Endothelial cell of umbilical vein (primary cell): Measurements from ENCODE around the gene TRNT1. TPM values are rescaled to one million over a fixed set of nuclear protein-coding genes. Genes with fewer than 3 reads are reported as not detected.

Source experiments
- BruUV-seq: library from RNA; stranded (reverse); fragments of 400-500 nt; replicated peaks from 2 replicates; lab custom pipeline; 2021; lab: Mats Ljungman, UMichigan
- CTCF ChIA-PET: fragments of 300-600, 350-600 bp; sonication (Branson Sonifier 250); formaldehyde crosslinking; loops from one replicate; lab custom pipeline; 2021; ENCODE audit warnings: antibody characterized with exemption, inconsistent platforms; lab: Charles Lee
- POLR2A ChIA-PET: fragments of 300-600, 350-600 bp; sonication (Branson Sonifier 250); formaldehyde crosslinking; loops from one replicate; lab custom pipeline; 2021; ENCODE audit warnings: antibody characterized with exemption, inconsistent platforms; lab: Charles Lee
- DNase-seq: peaks from one replicate; pipeline ENCODE4 v3.0.0-alpha.2; 2011; ENCODE audit warnings: low read depth, low spot score
- FAIRE-seq: peaks from 2 replicates; lab custom pipeline; 2011; peaks lifted over from hg19 to GRCh38; lab: Jason Lieb, UNC
- H2AFZ ChIP-seq: 2 replicates; pipeline ENCODE4 v1.6.0; 2012; ENCODE audit warnings: low read depth, low read length, control low read depth, inconsistent platforms
- H3K27ac ChIP-seq: 2 replicates; pipeline ENCODE4 v1.5.1; 2011; ENCODE audit warnings: low read depth, mild to moderate bottlenecking, control low read depth, low read length, moderate library complexity; ENCODE audit not compliant: insufficient read depth
- H3K27me3 ChIP-seq, 2 experiments: 2 replicates each; pipeline versions ENCODE4 v1.6.0 to v1.6.1; 2011; ENCODE audit warnings: low read length in 2 of 2, mixed read lengths in 1 of 2; ENCODE audit not compliant: control insufficient read depth in 2 of 2, insufficient read depth in 2 of 2
- H3K36me3 ChIP-seq, 2 experiments: 2 replicates in 1 of 2; 3 replicates in 1 of 2; pipeline ENCODE4 v1.5.1; 2011; ENCODE audit warnings: low read length in 2 of 2, mild to moderate bottlenecking in 1 of 2, moderate library complexity in 1 of 2; ENCODE audit not compliant: control insufficient read depth in 2 of 2, insufficient read depth in 2 of 2; ENCODE audit errors: extremely low read depth in 1 of 2
- H3K4me1 ChIP-seq: 3 replicates; pipeline ENCODE4 v1.5.1; 2011; ENCODE audit warnings: mild to moderate bottlenecking, low read length; ENCODE audit not compliant: control insufficient read depth, insufficient read depth; ENCODE audit errors: extremely low read depth
- H3K4me2 ChIP-seq: 2 replicates; pipeline ENCODE4 v1.6.1; 2011; ENCODE audit warnings: low read length, control low read depth, mixed read lengths; ENCODE audit not compliant: insufficient read depth
- H3K4me3 ChIP-seq, 3 experiments: fragments of 200-600 bp in 1 of 3; sonication (generic), shearing (Covaris generic) in 1 of 3; replicated peaks in 1 of 3; 2 replicates each; pipeline ENCODE4 v1.5.1; 2011 to 2016; ENCODE audit warnings: control low read depth in 3 of 3, low read length in 3 of 3, mild to moderate bottlenecking in 2 of 3, inconsistent platforms in 1 of 3, low read depth in 1 of 3, moderate library complexity in 1 of 3; ENCODE audit not compliant: insufficient read depth in 1 of 3
- H3K79me2 ChIP-seq: 2 replicates; pipeline ENCODE4 v1.6.0; 2012; ENCODE audit warnings: low read length, inconsistent platforms; ENCODE audit not compliant: control insufficient read depth, insufficient read depth
- H3K9ac ChIP-seq: replicated peaks from 2 replicates; pipeline ENCODE3; 2011; ENCODE audit warnings: low read length, control low read depth; ENCODE audit not compliant: insufficient read depth; ENCODE audit errors: extremely low read depth
- H3K9me1 ChIP-seq: replicated peaks from 3 replicates; pipeline ENCODE4 v1.6.0; 2011; ENCODE audit warnings: mild to moderate bottlenecking, low read length; ENCODE audit not compliant: control insufficient read depth, insufficient read depth; ENCODE audit errors: extremely low read depth
- H3K9me3 ChIP-seq: replicated peaks from 2 replicates; pipeline ENCODE4 v1.5.1; 2012; ENCODE audit warnings: low read length, inconsistent platforms; ENCODE audit not compliant: control insufficient read depth, insufficient read depth
- H4K20me1 ChIP-seq: replicated peaks from 2 replicates; pipeline ENCODE3; 2011; ENCODE audit warnings: mild to moderate bottlenecking, low read length; ENCODE audit not compliant: control insufficient read depth, insufficient read depth; ENCODE audit errors: extremely low read depth
- EZH2 ChIP-seq: IDR thresholded peaks from 2 replicates; pipeline ENCODE4 v1.6.1; 2012; ENCODE audit warnings: borderline replicate concordance, low read depth, mild to moderate bottlenecking, moderate library complexity, low read length, inconsistent platforms; ENCODE audit not compliant: severe bottlenecking
- FOS ChIP-seq: IDR thresholded peaks from 2 replicates; pipeline ENCODE4 v1.6.1; 2011; ENCODE audit warnings: mild to moderate bottlenecking, low read length, moderate library complexity, borderline replicate concordance; ENCODE audit not compliant: insufficient read depth
- GATA2 ChIP-seq: IDR thresholded peaks from 2 replicates; pipeline ENCODE4 v1.7.0; 2011; ENCODE audit warnings: low read depth, mild to moderate bottlenecking, moderate library complexity, mixed read lengths, low read length; ENCODE audit not compliant: insufficient read length, insufficient read depth
- JUN ChIP-seq: IDR thresholded peaks from 2 replicates; pipeline ENCODE4 v1.6.1; 2011; ENCODE audit warnings: borderline replicate concordance, low read depth; ENCODE audit not compliant: insufficient read length, insufficient read depth
- MYC ChIP-seq: IDR thresholded peaks from one replicate; pipeline ENCODE4 v1.6.1; 2011; ENCODE audit warnings: mild to moderate bottlenecking, low read depth, low read length
- POLR2A ChIP-seq: IDR thresholded peaks from 2 replicates; pipeline ENCODE4 v1.6.1; 2012; ENCODE audit warnings: low read depth, mild to moderate bottlenecking, control low read depth, low read length
- POLR2AphosphoS5 ChIP-seq: IDR thresholded peaks from 2 replicates; pipeline ENCODE4 v1.6.1; 2012; ENCODE audit warnings: low read depth, mild to moderate bottlenecking, control low read depth, low read length, moderate library complexity; ENCODE audit not compliant: insufficient read depth
- dilution Hi-C: fragments of 300-500 bp; cut with MboI; formaldehyde crosslinking; loops from one replicate; pipeline ENCODE4 v1.15.0; 2019; ENCODE audit warnings: low sequenced_read_pairs; ENCODE audit not compliant: extremely low pct_ligation_motif_present
- intact Hi-C: fragments of 100-400 bp; cut with micrococcal nuclease; formaldehyde crosslinking; loops from one replicate; pipeline ENCODE4 v1.10.0; 2022
- polyA plus RNA-seq, 4 experiments: library from polyadenylated mRNA; depleted of rRNA in 3 of 4; stranded (reverse) in 3 of 4; unstranded in 1 of 4; fragments of >200 nt; gene quantifications; 2 replicates each; pipeline versions ENCODE4 v1.2.1 to v1.2.3, GENCODE V29; 2011 to 2012; ENCODE audit warnings: missing spikeins in 1 of 4
- total RNA-seq: library from RNA; stranded (reverse); gene quantifications from 2 replicates; pipeline ENCODE4 v1.2.3, GENCODE V29; 2021
- TF ChIP-seq, protein P1 (sequence below): IDR thresholded peaks from 2 replicates; pipeline ENCODE4 v1.6.1; 2011; ENCODE audit not compliant: insufficient read depth, insufficient read length
- TF ChIP-seq, protein P2 (sequence below), 2 donors: IDR thresholded peaks; 1 replicate in 1 of 2; 2 replicates in 1 of 2; pipeline ENCODE4 v1.5.1; 2011; ENCODE audit warnings: low read length in 2 of 2, mild to moderate bottlenecking in 2 of 2, moderate library complexity in 2 of 2, control low read depth in 1 of 2, inconsistent platforms in 1 of 2, low read depth in 1 of 2; ENCODE audit not compliant: insufficient read depth in 1 of 2; ENCODE audit errors: extremely low read depth in 1 of 2

TRNT1 gene
- total and polyA plus RNA-seq, 2 donors (not counting 3 experiments of a cell fraction or from before 2014, with no cell fraction given): 4.6 to 21.3 TPM

DNA sequence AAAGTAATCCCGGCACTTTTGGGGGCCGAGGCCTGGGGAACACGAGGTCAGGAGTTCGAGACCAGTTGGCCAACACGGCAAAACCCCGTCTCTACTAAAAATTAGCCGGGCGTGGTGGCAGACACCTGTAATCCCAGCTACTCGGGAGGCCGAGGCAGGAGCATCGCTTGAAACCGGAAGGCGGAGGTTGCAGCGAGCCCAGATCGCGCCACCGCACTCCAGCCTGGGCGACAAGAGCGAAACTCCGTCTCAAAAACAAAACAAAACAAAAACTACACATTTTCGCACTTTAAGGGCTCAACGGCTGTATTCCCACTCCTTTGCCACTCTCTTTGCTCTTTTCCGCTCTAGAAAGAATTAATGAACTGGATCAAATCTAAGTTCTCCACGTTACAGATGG is 763 bp upstream of the TRNT1 start:
- H3K27ac ChIP-seq: peak overlapping the region; percentile 82
- H3K79me2 ChIP-seq: peaks cover 21% of the 10 kb centered on the region
- POLR2A ChIA-PET: no interaction called here
- H3K9ac ChIP-seq: peak overlapping the region; percentile 77
- no peaks in the 10 kb centered on the region for H3K9me3 ChIP-seq
- no peak for TF ChIP-seq JUN
- no peak for TF ChIP-seq MYC
- no peak for TF ChIP-seq GATA2
- no peak for TF ChIP-seq POLR2A
- no peak for TF ChIP-seq EZH2
- H3K27me3 ChIP-seq: no peaks in the 10 kb centered on the region
- dilution Hi-C loops (no loop called here), intact Hi-C loops (loop anchor here (1.0 to 2.0 kb wide), 3 partner anchors 29 to 53 kb away; partner anchors contain the start of gene CRBN)
- peak overlapping the region in 2 of 3 experiments; percentile 69 to 87 for H3K4me3 ChIP-seq
- no peaks in the 10 kb centered on the region for H3K9me1 ChIP-seq
- CTCF ChIA-PET: no interaction called here
- peak overlapping the region; percentile 82 for H2AFZ ChIP-seq
- H4K20me1 ChIP-seq: no peaks in the 10 kb centered on the region
- FAIRE-seq (no peak), DNase-seq (no peak)
- peak overlapping the region; percentile 69 for H3K4me2 ChIP-seq
- TSS peak; percentile 68 for BruUV-seq
- peaks cover 3 to 4% of the 10 kb centered on the region in 2 experiments for H3K36me3 ChIP-seq
- H3K4me1 ChIP-seq: peaks cover 10% of the 10 kb centered on the region

DNA sequence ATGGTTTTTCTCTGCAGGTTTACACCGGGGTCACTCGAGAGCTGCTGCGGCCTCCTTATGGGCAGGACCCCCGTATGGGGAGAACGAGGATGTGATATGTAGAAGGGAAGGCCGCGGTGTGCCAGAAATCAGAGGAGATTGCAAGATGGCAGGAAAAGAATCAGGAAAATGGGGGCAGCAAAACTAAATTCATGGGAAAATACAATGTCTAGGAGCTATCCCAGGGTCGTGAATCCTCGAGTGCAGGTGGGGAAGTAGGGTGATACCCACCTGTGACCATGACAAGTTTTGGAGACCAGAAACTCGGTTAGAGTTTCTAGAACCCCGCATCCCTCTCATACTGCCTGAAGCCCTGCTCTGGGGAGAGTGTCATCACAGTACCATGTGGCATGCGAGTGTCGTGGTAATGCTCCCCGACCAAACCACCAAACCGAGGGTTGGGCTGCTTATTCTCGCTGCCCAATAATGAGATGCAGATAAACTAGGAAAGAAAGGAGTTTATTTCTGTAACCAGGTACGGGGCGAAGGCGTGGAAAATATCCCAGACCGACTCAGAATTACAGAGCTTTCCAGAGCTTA is 781 bp downstream of the TRNT1 start:
- BruUV-seq: no TSS peak
- Histone ChIP-seq H3K9ac (peak overlapping the region; percentile 89), H3K79me2 (peaks cover 22% of the 10 kb centered on the region), H3K27ac (peak overlapping the region; percentile 82), H3K4me3 (peak overlapping the region; percentile 8 to 87 (median 55)), H3K9me1 (no peaks in the 10 kb centered on the region), H3K4me1 (peaks cover 10% of the 10 kb centered on the region), H3K27me3 (no peaks in the 10 kb centered on the region), H3K4me2 (peak overlapping the region; percentile 86), H2AFZ (peak overlapping the region; percentile 16), H3K36me3 (peaks cover 3 to 4% of the 10 kb centered on the region in 2 experiments), H3K9me3 (no peaks in the 10 kb centered on the region), H4K20me1 (no peaks in the 10 kb centered on the region)
- TF ChIP-seq JUN (no peak), MYC (no peak), EZH2 (no peak), GATA2 (no peak), FOS (no peak), POLR2A (no peak), POLR2AphosphoS5 (no peak)
- TF ChIP-seq, protein P1, sequence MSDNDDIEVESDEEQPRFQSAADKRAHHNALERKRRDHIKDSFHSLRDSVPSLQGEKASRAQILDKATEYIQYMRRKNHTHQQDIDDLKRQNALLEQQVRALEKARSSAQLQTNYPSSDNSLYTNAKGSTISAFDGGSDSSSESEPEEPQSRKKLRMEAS: no peak
- TF ChIP-seq, protein P2, sequence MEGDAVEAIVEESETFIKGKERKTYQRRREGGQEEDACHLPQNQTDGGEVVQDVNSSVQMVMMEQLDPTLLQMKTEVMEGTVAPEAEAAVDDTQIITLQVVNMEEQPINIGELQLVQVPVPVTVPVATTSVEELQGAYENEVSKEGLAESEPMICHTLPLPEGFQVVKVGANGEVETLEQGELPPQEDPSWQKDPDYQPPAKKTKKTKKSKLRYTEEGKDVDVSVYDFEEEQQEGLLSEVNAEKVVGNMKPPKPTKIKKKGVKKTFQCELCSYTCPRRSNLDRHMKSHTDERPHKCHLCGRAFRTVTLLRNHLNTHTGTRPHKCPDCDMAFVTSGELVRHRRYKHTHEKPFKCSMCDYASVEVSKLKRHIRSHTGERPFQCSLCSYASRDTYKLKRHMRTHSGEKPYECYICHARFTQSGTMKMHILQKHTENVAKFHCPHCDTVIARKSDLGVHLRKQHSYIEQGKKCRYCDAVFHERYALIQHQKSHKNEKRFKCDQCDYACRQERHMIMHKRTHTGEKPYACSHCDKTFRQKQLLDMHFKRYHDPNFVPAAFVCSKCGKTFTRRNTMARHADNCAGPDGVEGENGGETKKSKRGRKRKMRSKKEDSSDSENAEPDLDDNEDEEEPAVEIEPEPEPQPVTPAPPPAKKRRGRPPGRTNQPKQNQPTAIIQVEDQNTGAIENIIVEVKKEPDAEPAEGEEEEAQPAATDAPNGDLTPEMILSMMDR (IDR thresholded peaks at IDR 0.05; ENCODE audit: extremely low read depth in 1 of 2, insufficient read depth in 1 of 2, low read depth in 1 of 2, low read length in 2 of 2): no peak
- CTCF ChIA-PET: no interaction called here
- DNase-seq: no peak
- dilution Hi-C loops: no loop called here
- peak; percentile 82 for FAIRE-seq
- POLR2A ChIA-PET: no interaction called here
- intact Hi-C loops: loop anchor here (2.0 kb wide), 1 partner anchor 27 kb away; no protein-coding TSS in a partner anchor
